Activated CD8-positive, alpha-beta T cell treated with anti-CD3 and anti-CD28 coated beads for 36 hours (primary cell): ENCODE measurements around the gene PKLR. TPM values are rescaled to one million over a fixed set of nuclear protein-coding genes. Genes with fewer than 3 reads are reported as not detected.

ENCODE experiments used
- ATAC-seq: fragments of 200-7000 bp; cut with Tn5 transposase; one replicate; pipeline ENCODE4 v1.10.0; 2021; ENCODE audit warnings: mild to moderate bottlenecking, moderate library complexity
- CTCF ChIA-PET: fragments of 350-600 bp; sonication (Branson Sonifier 250); formaldehyde crosslinking; loops from one replicate; lab custom pipeline; 2021; ENCODE audit warnings: antibody characterized with exemption; lab: Charles Lee
- POLR2A ChIA-PET: fragments of 350-600 bp; sonication (Branson Sonifier 250); formaldehyde crosslinking; loops from one replicate; lab custom pipeline; 2021; ENCODE audit warnings: antibody characterized with exemption; lab: Charles Lee
- DNase-seq: peaks from one replicate; pipeline ENCODE4 v3.0.0-alpha.2; 2020
- H3K27ac Mint-ChIP-seq: one replicate; pipeline ENCODE4 v1.8.0; 2021; ENCODE audit warnings: mild to moderate bottlenecking, mixed read lengths
- H3K27me3 Mint-ChIP-seq: one replicate; pipeline ENCODE4 v1.8.0; 2021; ENCODE audit warnings: mixed read lengths
- H3K36me3 Mint-ChIP-seq: one replicate; pipeline ENCODE4 v1.8.0; 2021; ENCODE audit warnings: low read depth, mixed read lengths
- H3K4me1 Mint-ChIP-seq: one replicate; pipeline ENCODE4 v1.8.0; 2021; ENCODE audit warnings: low read depth, mixed read lengths
- H3K4me3 Mint-ChIP-seq: one replicate; pipeline ENCODE4 v1.8.0; 2021; ENCODE audit warnings: mild to moderate bottlenecking, moderate library complexity, mixed read lengths
- H3K9me3 Mint-ChIP-seq: one replicate; pipeline ENCODE4 v1.8.0; 2021; ENCODE audit warnings: mixed read lengths
- intact Hi-C: fragments of 100-400 bp; cut with micrococcal nuclease; formaldehyde crosslinking; loops from one replicate; pipeline ENCODE4 v1.10.0; 2022
- total RNA-seq, 2 experiments: library from RNA; stranded (reverse); gene quantifications; one replicate each; pipeline ENCODE4 v1.2.3, GENCODE V29; 2021
- TF ChIP-seq, protein P1 (sequence below): fragments of 200-600 bp; IDR thresholded peaks from one replicate; pipeline ENCODE4 v1.8.0; 2022; ENCODE audit warnings: antibody characterized with exemption, mild to moderate bottlenecking

PKLR gene
- total RNA-seq, 2 experiments from 2014 or later, result not detected

GRCh38 chr1:155320252-155320651 lies 19.0 kb upstream of the PKLR start:
- H3K27me3 Mint-ChIP-seq, result no peaks in the 10 kb centered on the region
- peaks cover 36% of the 10 kb centered on the region for H3K4me1 Mint-ChIP-seq
- peak overlapping the region; percentile 0 for H3K4me3 Mint-ChIP-seq
- ATAC-seq (no peak), DNase-seq (no peak)
- H3K36me3 Mint-ChIP-seq, result peaks cover 39% of the 10 kb centered on the region
- ChIA-PET POLR2A (interaction anchor here (0.7 to 4.8 kb wide), 4 partner anchors 10 to 69 kb away, joined by 3 to 31 read pairs (median 14); partner anchors contain the start of gene FDPS), CTCF (interaction anchor here (0.8 to 6.1 kb wide), 6 partner anchors 11 to 113 kb away, joined by 3 to 170 read pairs (median 4); partner anchors contain the start of gene FDPS)
- H3K9me3 Mint-ChIP-seq, result no peaks in the 10 kb centered on the region
- intact Hi-C loops, result loop anchor here (5.0 kb wide), 1 partner anchor 43 kb away; the partner anchor contains the start of gene HCN3
- TF ChIP-seq, protein P1, sequence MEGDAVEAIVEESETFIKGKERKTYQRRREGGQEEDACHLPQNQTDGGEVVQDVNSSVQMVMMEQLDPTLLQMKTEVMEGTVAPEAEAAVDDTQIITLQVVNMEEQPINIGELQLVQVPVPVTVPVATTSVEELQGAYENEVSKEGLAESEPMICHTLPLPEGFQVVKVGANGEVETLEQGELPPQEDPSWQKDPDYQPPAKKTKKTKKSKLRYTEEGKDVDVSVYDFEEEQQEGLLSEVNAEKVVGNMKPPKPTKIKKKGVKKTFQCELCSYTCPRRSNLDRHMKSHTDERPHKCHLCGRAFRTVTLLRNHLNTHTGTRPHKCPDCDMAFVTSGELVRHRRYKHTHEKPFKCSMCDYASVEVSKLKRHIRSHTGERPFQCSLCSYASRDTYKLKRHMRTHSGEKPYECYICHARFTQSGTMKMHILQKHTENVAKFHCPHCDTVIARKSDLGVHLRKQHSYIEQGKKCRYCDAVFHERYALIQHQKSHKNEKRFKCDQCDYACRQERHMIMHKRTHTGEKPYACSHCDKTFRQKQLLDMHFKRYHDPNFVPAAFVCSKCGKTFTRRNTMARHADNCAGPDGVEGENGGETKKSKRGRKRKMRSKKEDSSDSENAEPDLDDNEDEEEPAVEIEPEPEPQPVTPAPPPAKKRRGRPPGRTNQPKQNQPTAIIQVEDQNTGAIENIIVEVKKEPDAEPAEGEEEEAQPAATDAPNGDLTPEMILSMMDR, result no peak
- no peak overlapping the region for H3K27ac Mint-ChIP-seq

- ChIA-PET POLR2A (interaction anchor here (1.0 to 4.8 kb wide), 3 partner anchors 47 to 69 kb away, joined by 3 to 24 read pairs (median 3); partner anchors contain the start of gene CLK2), CTCF (interaction anchor here (3.3 to 6.1 kb wide), 2 partner anchors 12 to 70 kb away, joined by 21 to 170 read pairs; partner anchors contain the start of gene FDPS)
- TF ChIP-seq, protein P1, result no peak
- Mint-ChIP-seq H3K4me1 (peaks cover 33% of the 10 kb centered on the region), H3K27ac (no peak overlapping the region), H3K4me3 (no peak overlapping the region), H3K36me3 (peaks cover 45% of the 10 kb centered on the region), H3K9me3 (no peaks in the 10 kb centered on the region), H3K27me3 (no peaks in the 10 kb centered on the region)
- DNase-seq (no peak), ATAC-seq (no peak)
- intact Hi-C loops, result no loop called here
These were observed 18.3 kb upstream of the PKLR start for GRCh38 chr1:155319536-155319935.

DNA sequence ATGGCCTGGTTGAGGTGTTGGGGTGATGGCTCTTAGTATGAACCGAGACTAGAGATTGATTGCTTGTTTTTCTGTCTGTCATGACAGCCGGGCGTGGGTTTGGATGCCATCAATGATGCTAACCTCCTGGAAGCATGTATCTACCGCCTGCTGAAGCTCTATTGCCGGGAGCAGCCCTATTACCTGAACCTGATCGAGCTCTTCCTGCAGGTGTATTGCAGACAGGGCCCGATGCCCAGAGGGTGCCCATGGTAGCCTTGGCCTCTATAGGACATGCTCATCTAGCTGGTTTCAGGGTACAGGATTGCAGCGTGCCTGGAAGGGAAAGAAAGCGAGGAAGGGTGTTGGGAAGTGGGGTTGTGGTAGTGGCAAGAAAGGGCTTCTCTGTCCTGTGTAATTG lies 16.8 kb upstream of the PKLR start:
- TF ChIP-seq, protein P1, result no peak
- DNase-seq (no peak), ATAC-seq (no peak)
- Mint-ChIP-seq H3K36me3 (peaks cover 51% of the 10 kb centered on the region), H3K27me3 (no peaks in the 10 kb centered on the region), H3K4me3 (no peak overlapping the region), H3K4me1 (peaks cover 34% of the 10 kb centered on the region), H3K27ac (no peak overlapping the region), H3K9me3 (no peaks in the 10 kb centered on the region)
- POLR2A ChIA-PET, result interaction anchor here (0.7 to 1.2 kb wide), 3 partner anchors 10 to 124 kb away, joined by 3 read pairs; partner anchors contain the start of gene FDPS
- intact Hi-C loops, result no loop called here
- CTCF ChIA-PET, result interaction anchor here (0.7 to 1.4 kb wide), 3 partner anchors 67 to 292 kb away, joined by 3 to 4 read pairs (median 3); partner anchors contain the start of gene MSTO1

DNA sequence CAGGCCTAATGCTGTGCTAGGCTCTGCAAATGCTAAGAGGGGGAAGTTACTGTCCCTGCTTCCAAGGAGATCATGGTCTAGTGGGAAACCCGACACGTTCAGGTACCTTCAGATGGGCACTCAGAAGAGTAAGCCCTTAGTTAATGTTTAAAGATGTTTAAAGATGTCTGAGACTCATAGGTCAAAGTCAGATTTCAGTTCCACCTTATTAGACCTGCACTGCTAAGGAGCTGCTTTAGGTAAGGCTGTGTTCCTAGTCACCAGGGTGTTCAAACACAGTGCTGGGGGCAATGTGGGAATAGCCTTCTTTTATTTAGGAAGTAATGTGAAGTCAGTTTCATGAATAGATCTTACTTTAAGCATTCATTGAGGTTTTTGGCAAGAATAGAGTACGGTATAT lies 15.7 kb upstream of the PKLR start:
- ChIA-PET CTCF (interaction anchor here (0.9 to 1.5 kb wide), 2 partner anchors 65 to 66 kb away, joined by 3 to 5 read pairs; no protein-coding TSS in a partner anchor), POLR2A (interaction anchor here (1.7 kb wide), 1 partner anchor 44 kb away, joined by 5 read pairs; the partner anchor contains the start of gene CLK2)
- intact Hi-C loops, result no loop called here
- no peak for ATAC-seq
- TF ChIP-seq, protein P1, result no peak
- H3K36me3 Mint-ChIP-seq, result peaks cover 61% of the 10 kb centered on the region
- H3K27me3 Mint-ChIP-seq, result no peaks in the 10 kb centered on the region
- DNase-seq, result no peak
- no peak overlapping the region for H3K27ac Mint-ChIP-seq
- H3K9me3 Mint-ChIP-seq, result no peaks in the 10 kb centered on the region
- peaks cover 33% of the 10 kb centered on the region for H3K4me1 Mint-ChIP-seq
- no peak overlapping the region for H3K4me3 Mint-ChIP-seq

GRCh38 chr1:155313261-155313660 lies 12.0 kb upstream of the PKLR start:
- H3K4me3 Mint-ChIP-seq, result no peak overlapping the region
- H3K4me1 Mint-ChIP-seq, result peaks cover 25% of the 10 kb centered on the region
- H3K36me3 Mint-ChIP-seq, result peaks cover 59% of the 10 kb centered on the region
- CTCF ChIA-PET, result interaction anchor here (3.4 kb wide), 1 partner anchor 62 kb away, joined by 21 read pairs; no protein-coding TSS in a partner anchor
- TF ChIP-seq, protein P1, result no peak
- H3K27ac Mint-ChIP-seq, result no peak overlapping the region
- no peaks in the 10 kb centered on the region for H3K27me3 Mint-ChIP-seq
- no peak for ATAC-seq
- intact Hi-C loops, result no loop called here
- no peaks in the 10 kb centered on the region for H3K9me3 Mint-ChIP-seq
- POLR2A ChIA-PET, result interaction anchor here (1.3 kb wide), 1 partner anchor 51 kb away, joined by 3 read pairs; the partner anchor contains the start of gene SCAMP3
- DNase-seq, result no peak
